ENCODE results near the gene COL25A1.

The COL25A1 gene

DNA sequence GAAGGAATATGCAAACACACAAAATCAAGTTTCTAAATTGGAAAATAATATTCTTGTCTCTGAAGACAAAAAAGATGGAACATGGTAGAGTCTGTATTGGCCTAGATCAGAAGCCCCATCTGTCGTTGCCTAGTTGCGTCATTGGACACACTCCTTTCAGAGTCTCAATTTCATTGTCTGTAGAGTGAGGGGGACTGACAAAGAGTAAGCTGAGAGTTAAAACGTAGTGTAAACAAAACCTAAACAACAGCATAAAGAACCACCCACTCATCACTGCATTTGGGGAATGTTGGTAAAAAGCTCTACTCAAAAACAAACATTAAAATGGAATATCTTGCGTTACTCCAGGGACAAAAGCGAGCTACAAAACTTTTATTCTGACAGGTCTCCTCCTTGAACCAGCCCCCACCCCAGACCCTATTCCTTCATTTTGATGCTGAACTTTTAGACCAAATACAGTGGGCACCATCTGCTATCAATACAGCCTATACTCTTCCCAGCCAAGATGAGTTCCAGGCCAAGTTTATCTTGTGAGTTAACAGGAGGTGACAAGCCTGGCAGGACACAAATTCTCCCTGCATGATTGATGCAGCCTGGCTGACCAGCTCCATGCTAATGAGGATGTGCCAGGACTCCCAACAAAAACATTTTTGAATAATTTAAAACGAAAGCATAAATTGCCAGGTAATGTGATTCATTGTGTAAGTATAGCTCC lies 125.2 kb downstream of the COL25A1 start:
- TF ChIP-seq CTCF (IDR thresholded peaks at IDR 0.05; ENCODE audit: low read depth, low read length): no peak
- no peak for DNase-seq (ENCODE audit: extremely low read depth, low read depth)

DNA sequence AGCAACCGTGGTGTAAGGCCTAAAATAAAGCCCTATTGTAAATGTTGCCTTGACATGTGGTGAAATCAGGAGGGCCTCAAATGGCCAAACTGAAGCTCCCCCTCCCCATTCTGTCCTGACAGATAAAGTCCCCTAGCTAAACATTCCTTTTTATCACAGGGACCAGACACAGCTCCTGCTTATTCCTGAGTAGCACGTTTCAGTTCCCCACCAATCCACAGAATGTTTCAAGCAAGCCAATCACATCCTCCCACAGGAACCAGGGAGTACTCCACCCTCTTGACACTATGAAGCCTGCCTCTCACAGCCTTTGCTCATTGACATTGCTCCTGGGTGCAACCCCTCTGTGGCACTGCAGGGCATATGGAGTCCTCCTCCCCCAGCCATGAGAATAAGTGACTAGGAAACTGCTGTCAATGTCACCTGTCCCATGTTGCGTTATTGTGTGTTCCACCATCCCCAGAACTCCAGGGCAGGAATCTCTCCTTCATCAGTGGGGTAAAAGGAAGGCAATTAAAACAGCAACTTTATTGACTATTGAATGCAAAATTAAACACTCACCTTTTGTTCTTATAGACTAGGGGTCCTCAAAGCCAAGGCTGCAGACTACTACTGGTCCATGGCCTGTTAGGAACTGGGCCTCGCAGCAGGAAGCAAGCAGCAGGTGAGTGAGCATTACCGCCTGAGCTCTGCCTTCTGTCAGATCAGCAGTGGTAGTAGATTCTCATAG lies 128.1 kb downstream of the COL25A1 start:
- DNase-seq (ENCODE audit: extremely low read depth, low read depth): no peak
- no peak for TF ChIP-seq CTCF (IDR thresholded peaks at IDR 0.05; ENCODE audit: low read depth, low read length)

DNA sequence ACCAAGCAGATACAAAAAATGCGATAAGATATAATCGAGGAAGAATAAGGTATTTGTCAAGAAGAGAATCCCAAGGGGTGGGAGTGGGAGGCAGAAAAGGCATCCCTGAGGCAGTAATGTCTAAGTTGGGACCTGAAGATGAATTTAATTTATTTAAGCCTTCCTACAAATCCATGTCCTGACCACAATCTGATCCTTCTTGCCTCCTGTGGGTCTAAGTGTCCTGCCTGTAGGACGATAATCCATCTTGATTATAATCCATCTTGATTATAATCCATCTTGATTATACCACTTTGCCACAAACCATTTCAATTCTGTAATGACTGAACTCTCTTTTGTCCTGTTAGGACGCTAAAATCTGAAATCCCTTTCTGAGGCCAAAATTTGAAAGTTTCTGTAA lies 130.2 kb downstream of the COL25A1 start:
- TF ChIP-seq CTCF (IDR thresholded peaks at IDR 0.05; ENCODE audit: low read depth, low read length): no peak

DNA sequence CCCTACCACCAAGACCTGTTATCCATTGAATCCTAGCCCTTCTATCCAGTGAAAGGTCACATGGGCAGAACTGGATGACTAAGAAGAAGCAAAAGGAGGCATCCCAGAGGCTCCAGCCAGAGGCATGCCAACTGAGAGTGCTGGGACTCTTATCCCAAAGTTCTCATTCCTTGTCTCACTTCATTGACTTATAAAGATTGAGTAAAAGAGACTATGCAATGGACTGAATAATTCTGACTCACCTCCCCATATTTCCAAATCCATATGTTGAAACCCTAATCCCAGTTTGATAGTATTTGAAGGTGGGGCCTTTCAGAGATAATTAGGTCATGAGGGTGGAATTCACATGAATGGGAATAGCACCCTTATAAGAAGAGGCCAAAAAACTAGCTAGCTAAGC lies 131.4 kb downstream of the COL25A1 start:
- TF ChIP-seq CTCF (IDR thresholded peaks at IDR 0.05; ENCODE audit: low read depth, low read length): no peak
- no peak for DNase-seq (ENCODE audit: extremely low read depth, low read depth)

More for the DNA sequence above, 130.2 kb downstream of the COL25A1 start:
- no peak for DNase-seq (ENCODE audit: extremely low read depth, low read depth)

DNA sequence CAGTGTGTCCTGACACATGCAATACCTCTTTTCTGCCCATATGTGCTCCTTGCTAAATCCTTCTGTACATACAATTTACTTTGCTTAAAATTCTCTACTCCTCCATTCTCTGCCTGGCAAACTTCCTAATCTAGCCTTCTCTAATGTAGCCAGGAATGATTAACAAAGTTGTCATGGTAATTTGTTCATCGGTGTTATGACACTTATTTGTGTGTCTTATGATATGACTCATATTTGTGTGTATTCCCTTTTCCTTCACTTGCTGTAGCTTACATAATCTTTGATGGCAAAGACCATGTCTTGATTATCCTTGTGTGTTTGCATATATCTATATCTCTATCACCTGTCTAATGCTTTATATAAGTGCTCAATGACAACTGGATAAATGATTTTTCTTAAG lies 133.3 kb downstream of the COL25A1 start:
- TF ChIP-seq CTCF (IDR thresholded peaks at IDR 0.05; ENCODE audit: low read depth, low read length): no peak
- no peak for DNase-seq (ENCODE audit: extremely low read depth, low read depth)

DNA sequence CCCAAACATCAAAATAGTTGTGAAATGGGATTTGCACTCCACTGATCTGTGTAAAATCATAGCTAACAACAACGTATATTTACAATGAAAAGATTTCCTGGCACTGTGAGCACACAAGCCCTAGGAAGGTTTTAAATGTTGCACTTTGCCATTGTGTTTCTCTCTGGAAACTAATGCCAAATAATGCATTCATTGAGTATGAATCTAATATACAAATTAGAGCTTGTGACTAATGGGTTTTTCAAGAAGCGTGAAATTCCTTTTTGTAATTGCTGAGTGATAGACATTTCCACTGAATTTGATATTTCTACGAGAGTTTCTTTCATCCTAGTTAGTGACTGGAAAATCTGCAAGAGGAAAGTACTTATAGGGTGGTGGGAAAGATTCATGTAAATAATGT lies 135.9 kb downstream of the COL25A1 start:
- no peak for TF ChIP-seq CTCF (IDR thresholded peaks at IDR 0.05; ENCODE audit: low read depth, low read length)
- no peak for DNase-seq (ENCODE audit: extremely low read depth, low read depth)

DNA sequence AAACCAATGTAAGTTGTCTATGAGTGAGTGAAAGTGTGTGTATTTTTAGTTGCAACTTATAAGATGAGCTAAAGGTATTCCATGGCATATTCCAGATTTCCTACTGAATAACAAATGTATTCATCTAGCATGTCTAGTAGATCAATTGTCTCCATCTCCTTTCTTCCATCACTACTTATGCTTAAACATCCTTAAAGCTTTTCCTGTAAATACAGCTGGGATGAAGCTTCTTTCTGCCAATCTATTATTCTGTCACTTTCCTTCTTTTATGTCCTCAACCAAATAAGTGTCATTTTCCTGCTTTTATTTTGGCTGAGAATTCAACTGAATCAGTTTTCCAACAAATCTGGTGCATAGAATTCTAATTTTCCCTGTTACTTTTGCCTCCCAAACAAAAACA lies 136.3 kb downstream of the COL25A1 start:
- TF ChIP-seq CTCF (IDR thresholded peaks at IDR 0.05; ENCODE audit: low read depth, low read length): no peak
- DNase-seq (ENCODE audit: extremely low read depth, low read depth): no peak
